HG03025 (cell line): ENCODE measurements around the gene ADARB2.

ENCODE experiments used
- ATAC-seq: cut with Tn5 transposase; IDR thresholded peaks from one replicate; pipeline ENCODE4 v1.9.1; 2021; ENCODE audit warnings: mild to moderate bottlenecking, moderate library complexity; ENCODE audit not compliant: unreplicated experiment, low FRiP score

The ADARB2 gene

DNA sequence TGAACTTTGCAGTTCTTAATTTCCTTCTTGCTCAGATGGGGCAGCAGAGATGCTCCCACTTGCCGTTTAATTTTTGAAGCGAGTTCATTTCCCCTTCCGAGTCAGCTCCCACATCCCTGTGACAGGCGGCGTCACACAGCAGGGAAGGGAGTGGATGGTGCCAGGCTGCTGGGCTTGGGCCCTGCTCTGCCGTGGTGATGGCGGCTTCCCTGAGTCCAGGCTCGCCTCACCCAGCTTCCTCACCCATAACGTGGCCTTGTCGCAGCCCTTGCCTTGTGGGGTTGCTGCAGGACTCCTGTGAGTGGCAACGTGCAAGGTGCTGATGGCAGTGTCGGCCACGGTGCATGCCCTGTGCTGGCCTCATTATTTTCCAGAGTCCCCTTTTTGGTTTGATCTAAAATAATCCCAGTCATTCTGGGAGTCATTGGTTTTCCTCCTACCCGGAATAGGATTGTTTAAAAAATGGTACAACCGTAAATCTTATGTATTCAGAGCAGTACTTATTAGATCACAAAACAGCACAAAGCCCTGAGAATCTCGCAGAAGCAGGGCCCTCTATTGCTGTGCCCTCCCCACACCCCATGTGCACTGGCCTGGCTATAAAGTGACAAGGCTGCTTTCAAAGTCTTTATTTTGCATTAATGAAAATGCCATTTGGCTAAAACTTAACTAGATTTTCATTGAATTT lies 421.1 kb downstream of the ADARB2 start:
- ATAC-seq, result no peak

DNA sequence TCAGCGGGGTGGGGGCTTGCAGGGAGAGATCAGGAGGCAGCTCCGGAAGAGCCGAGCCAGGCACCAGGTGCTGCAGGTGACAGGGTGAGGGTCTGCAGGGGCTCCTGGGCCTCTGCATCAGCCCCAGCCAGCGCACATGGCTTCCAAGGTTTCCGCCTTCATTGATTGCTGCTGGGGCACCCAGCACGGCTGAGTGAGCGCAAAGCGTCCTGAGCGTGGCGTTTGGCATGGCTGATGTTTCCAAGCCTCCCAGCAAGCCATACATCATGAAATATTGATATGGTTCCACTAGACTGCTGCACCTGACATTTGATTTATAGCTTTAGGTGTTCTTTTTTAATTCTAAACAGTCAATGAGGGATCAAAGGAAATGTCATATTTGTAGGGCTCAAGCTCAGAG lies 422.1 kb downstream of the ADARB2 start:
- no peak for ATAC-seq

GRCh38 chr10:1311726-1312125 lies 425.6 kb downstream of the ADARB2 start:
- no peak for ATAC-seq

DNA sequence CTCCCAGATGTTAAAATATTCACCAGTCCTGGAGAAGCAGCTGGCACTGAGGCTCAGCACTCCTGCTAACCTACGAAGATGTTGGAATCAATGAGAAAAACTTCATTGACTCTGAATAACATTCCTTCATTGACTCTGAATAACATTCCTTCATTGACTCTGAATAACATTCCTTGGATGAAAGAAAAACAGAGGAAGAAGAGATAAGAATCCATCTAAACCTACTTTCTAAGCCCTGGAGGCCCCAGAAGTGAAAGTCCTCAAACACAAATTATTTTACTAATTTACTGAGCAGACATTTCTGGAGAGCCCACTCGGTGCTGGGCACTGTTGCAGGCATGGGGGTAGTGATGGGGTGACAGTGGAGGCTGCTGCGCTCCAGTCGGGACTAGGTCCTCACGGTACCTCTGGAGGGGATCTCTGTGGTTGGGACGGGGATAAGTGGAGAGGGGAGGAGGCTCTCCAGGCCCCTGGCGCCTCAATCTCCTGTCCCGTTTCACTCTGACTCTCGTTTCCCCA lies 427.0 kb downstream of the ADARB2 start:
- no peak for ATAC-seq

DNA sequence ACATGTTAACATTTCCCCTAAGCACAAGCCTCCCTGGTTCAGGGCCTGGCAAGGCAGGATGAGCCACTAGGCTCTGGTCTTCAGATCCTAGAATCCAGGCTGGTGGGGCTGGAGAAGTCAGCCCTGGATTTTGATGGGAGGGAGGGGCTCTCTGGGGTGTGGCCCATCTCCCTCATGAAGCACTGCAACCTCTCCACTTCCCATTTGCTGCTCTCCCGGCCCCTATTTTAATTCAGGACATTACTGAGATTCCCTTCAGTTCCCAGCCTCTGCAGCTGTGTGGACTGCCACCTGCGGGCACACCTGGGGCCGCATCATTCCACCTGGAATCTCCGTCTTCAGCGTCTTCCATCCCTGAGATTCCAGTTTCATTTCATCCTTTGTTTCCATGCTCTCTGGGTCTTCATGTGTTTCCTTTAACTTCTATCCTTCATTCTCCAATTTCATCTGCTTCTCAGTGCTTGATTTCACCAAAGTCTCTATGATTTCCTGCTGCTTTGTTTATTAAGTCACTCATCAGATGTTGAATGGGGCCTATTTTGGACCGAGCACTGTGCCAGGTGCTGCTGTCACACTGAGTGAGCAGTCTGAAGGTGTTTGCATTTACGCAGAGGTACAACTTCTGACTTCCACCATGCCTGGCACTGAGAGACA lies 427.6 kb downstream of the ADARB2 start:
- ATAC-seq, result no peak

DNA sequence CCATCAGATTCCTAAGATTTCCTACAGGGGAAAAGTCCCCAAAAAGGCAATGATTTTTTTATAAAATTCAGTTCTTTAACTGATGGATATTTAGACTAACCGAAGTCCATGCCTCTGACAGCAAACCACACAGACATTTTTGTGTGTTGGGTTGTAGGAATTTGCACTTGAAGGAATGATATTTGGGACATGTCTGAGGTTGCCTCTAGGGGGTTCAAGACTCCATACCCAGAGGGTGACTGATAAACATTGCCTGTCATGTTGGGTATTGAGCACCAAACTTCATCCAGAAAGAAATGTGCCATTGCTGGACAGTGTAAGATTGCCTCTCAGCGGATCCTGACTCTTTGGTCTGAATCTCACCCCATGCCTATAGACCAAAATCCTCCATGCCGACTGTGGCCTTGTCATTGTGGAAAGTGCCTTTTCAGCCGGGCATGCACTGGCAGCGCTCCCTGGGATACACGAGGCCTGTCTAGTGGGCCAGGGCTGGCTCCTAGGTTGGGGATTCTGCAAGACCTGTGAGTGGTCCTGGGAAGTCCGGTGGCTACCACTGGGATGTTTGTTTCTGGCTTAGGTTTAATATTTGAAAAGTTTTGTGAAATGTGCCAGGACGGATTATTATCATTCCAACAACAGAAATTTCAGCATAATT lies 428.2 kb downstream of the ADARB2 start:
- ATAC-seq, result no peak

- ATAC-seq, result no peak
These were observed 429.0 kb downstream of the ADARB2 start for GRCh38 chr10:1308173-1308961.

GRCh38 chr10:1301143-1301542 lies 436.2 kb downstream of the ADARB2 start:
- no peak for ATAC-seq

DNA sequence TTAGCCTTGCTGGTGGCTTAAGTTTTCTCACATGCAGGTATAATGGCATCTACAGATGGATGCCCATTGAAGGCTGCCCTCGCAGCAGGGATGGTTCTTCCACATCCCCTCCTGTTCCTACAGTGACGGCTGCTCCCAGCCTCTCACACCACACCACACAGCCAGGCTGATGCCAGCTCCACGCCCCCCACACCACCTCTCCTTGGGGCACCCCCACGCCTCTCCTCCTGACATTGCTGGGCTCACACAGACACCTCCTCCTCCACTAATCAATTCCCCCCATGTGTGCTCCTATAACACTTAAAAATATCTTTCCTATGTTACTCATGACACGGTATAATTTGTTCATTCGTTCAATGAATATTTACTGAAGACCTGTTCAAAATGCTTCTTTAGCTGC lies 437.1 kb downstream of the ADARB2 start:
- ATAC-seq, result no peak

DNA sequence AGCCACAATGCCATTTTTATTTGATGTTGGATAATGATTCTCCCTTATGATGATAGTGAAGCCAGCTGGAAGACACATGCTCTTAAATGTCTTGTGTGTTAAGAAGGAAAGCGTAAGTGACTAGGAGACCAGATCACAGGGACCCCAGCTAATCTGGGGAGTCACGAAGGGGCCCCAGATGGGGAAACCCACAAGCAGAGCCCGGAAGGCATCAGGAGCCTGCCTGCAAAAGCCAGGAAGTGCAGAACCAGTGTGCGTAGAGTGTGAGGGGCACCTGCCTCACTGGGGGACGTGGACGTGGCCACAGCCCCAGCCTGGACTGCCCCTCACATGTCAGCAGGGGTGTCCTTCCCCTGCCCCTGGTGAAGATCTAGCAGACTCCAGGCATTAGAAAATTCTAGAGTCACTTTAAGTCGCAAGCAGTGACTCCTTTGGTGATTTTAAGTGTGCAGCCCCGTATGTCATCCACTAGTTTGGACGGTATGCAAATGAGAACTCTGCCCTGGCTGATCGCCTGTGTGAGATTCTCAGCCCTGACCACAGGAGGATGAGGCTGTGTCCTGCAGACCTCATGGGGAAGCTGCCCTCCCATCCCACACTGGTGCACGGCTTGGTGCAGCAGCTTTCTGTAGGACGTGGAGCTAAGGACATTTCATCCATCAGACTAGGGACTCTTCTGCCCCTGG lies 438.1 kb downstream of the ADARB2 start:
- ATAC-seq, result no peak

DNA sequence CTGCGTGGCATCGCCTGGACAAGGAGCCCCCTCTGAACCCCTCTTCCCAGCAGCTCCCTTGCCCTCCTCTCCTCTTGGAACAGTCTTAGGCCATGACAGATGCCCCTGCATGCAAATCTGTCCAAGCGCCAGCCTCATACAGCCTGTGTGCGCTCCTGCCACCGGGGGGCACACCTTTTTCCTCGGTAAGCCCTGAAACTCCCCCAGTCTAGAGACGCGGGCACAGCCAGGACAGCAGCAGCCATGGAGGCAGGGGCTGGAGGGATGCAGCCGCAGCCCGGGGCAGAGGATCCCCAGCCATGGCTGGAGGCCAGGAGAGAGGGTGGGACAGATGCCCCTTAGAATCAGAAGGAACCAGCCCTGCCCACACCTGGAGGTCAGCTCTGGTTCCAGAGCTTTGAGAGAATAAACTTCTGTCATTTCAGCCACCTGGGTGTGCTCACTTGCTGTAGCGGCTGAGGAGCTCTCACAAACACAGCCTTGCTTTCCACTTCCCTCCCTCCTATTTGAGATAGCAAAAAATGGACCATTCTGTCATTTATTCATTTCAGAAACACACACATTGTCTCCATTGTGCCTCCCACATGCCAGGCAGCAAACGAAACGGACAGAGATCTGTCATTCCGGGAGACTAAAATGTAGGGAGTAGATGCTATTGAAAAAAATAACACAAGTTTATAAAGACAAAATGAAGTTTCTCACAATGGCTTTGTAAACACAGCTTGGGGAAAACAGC lies 439.6 kb downstream of the ADARB2 start:
- ATAC-seq, result no peak

DNA sequence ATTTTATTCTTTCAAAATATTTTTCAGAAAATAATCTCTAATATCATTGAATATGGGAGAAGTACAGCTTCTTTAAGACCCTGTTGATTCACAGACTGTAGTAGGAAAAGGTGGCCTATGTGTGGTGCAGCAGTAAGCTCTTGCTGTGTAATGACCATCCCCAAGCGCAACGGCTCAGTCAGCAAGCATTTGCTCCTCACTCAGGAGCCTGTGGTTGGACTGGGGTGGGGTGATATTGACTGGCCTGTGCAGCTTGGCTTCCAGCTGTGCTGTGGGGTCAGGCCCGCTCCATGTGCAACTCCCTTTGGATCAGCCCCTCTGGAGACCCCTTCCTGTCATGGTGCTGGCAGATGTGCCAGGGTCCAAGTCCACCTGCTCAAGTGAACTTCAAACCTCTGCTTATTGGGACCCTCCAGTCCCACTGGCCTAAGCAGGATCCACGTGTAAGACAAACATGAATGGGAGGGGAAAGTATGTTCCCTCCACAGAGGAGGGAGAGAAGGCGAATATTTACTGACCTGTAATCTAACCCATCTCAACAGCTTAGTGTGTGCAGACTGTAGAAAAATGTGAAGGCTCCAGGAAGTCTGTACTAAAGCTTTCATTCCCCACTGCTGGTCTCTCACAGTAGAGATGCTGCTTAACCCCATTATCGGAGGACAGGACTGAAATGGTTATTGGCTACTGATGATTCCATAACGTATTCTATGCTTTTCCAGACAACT lies 441.4 kb downstream of the ADARB2 start:
- no peak for ATAC-seq

GRCh38 chr10:1294748-1295147 lies 442.6 kb downstream of the ADARB2 start:
- no peak for ATAC-seq

GRCh38 chr10:1293636-1294435 lies 443.5 kb downstream of the ADARB2 start:
- no peak for ATAC-seq

DNA sequence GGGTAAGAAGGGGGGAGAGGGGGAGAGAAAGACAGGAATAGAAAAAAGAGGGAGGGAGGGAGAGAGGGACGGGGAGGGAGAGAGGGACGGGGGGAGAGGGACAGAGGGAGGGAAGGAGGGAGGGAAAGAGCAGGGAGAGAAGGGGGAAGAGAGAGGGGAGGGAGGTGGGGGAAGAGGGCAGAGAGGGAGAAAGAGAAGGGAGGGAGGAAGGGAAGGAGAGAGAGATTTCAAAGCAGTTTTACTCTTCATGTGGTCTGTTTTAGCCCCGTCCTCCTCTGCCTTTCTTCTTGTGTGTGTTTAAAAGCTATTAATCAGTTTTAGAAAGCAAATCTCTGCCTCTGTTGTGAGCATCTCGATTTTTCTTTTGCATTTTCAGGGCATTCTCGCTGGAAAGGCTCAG lies 444.2 kb downstream of the ADARB2 start:
- no peak for ATAC-seq

DNA sequence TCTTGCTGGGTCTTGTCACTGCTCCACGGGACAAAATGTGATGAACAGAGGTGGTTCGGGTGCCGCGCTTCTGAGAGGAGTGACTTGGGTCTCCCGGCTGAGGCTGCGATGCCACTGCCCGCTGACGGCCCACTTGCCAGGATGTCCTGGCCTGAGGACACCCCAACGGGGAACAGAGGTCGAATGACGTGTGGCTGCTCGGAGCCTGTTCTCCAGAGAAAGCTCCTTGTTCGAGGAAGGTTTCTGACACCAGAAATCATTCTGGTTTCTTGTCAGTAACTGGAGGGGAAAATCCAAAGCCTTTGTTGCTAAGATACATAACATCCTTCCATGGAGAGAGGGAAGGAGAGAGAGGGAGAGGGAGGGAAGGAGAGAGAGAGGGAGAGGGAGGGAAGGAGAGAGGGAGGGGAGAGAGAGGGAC lies 444.7 kb downstream of the ADARB2 start:
- no peak for ATAC-seq

DNA sequence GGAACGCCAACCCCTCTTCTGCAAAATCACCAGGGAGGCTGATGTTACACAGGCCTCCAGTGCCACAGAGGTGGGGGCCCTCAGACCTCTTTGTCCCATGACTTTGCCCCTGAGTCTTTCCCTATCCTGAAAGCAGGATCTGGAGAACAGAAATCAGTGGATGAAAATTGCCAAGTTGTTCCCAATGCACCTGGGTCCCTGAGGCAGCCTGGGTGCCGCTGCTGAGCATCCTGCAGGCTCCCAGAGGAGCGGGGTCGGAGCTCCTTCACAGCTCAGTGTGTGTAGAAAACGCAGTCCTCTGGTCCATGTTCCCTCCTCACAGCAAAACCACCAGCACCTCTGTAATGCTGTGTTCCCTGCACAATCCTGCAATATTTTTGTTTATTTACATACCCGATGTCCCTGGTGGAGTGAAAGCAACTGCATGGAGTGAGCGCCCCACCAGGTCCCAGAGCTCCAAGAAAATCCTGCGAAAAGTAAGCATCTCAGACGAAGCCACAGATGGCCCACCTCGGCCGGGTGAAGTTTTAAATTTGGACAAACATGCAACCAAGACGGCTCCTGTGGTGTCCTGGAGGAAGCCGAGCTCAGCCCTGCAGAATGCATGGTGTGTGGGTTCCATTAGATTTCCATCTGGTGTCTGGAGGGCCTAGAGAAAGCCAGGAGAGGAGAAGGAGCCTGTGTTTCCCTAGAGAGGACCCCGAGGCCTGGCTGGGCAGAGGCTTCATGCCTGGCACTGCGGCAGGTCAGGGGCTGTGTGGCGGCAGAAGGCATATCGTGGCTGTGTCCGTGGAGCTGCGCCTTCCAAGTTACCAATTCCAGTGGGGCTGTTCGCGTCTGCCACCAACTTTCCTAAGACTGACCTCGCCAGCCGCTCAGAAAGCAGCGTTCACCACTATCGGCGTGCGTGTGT lies 445.9 kb downstream of the ADARB2 start:
- ATAC-seq, result no peak
